Nephron (organoid): ENCODE results near the gene CLN3.

Source experiments
- H3K27ac Mint-ChIP-seq, 3 experiments: 2 replicates each; pipeline ENCODE4 v1.8.0; 2020; ENCODE audit warnings: mixed read lengths in 3 of 3, mild to moderate bottlenecking in 2 of 3, moderate library complexity in 1 of 3
- H3K27me3 Mint-ChIP-seq: 2 replicates; pipeline ENCODE4 v1.8.0; 2021; ENCODE audit warnings: low read depth, mild to moderate bottlenecking, moderate library complexity, mixed read lengths
- H3K36me3 Mint-ChIP-seq: 2 replicates; pipeline ENCODE4 v1.8.0; 2020; ENCODE audit warnings: low read depth, mixed read lengths
- H3K4me1 Mint-ChIP-seq: 2 replicates; pipeline ENCODE4 v1.8.0; 2020; ENCODE audit warnings: mixed read lengths
- H3K4me3 Mint-ChIP-seq, 3 experiments: 2 replicates each; pipeline ENCODE4 v1.8.0; 2020; ENCODE audit warnings: mild to moderate bottlenecking in 3 of 3, mixed read lengths in 3 of 3, moderate library complexity in 2 of 3
- H3K9me3 Mint-ChIP-seq: 2 replicates; pipeline ENCODE4 v1.8.0; 2020; ENCODE audit warnings: mixed read lengths
- TF ChIP-seq, protein P1 (sequence below), 3 experiments: fragments of 200-600 bp; sonication (generic); IDR thresholded peaks; one replicate each; pipeline ENCODE4 v1.5.0; 2021; ENCODE audit warnings: antibody characterized with exemption in 3 of 3; ENCODE audit not compliant: unreplicated experiment in 3 of 3

Gene CLN3

GRCh38 chr16:28520672-28521071 lies 28.8 kb upstream of the CLN3 start:
- peaks cover 3% of the 10 kb centered on the region for H3K27me3 Mint-ChIP-seq
- H3K36me3 Mint-ChIP-seq = no peaks in the 10 kb centered on the region
- peaks cover 3% of the 10 kb centered on the region for H3K9me3 Mint-ChIP-seq
- no peaks in the 10 kb centered on the region for H3K4me1 Mint-ChIP-seq
- H3K4me3 Mint-ChIP-seq = no peak overlapping the region
- TF ChIP-seq, protein P1, sequence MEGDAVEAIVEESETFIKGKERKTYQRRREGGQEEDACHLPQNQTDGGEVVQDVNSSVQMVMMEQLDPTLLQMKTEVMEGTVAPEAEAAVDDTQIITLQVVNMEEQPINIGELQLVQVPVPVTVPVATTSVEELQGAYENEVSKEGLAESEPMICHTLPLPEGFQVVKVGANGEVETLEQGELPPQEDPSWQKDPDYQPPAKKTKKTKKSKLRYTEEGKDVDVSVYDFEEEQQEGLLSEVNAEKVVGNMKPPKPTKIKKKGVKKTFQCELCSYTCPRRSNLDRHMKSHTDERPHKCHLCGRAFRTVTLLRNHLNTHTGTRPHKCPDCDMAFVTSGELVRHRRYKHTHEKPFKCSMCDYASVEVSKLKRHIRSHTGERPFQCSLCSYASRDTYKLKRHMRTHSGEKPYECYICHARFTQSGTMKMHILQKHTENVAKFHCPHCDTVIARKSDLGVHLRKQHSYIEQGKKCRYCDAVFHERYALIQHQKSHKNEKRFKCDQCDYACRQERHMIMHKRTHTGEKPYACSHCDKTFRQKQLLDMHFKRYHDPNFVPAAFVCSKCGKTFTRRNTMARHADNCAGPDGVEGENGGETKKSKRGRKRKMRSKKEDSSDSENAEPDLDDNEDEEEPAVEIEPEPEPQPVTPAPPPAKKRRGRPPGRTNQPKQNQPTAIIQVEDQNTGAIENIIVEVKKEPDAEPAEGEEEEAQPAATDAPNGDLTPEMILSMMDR (IDR thresholded peaks at IDR 0.05; ENCODE audit: unreplicated experiment in 3 of 3) = no peak
- no peak overlapping the region for H3K27ac Mint-ChIP-seq

DNA sequence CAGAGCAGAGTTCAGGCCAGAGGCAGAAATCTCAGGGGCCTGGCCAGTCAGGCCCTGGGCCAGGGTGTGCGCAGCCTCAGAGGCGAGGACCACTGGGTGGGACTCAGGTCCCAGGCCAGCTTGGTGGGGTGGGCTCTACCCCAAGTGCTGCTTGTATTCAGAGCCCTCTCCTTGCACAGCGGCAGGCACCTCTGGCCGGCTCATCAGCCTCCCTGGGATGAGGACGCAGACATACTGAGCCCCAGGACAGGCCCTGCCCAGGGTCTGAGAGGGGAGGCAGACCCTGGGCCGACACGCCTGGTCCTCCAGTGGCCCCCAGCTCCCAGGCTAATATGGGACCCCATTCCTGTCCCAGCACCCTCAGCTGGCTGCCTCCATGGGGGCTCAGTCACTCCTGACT lies 22.4 kb upstream of the CLN3 start:
- TF ChIP-seq, protein P1 (IDR thresholded peaks at IDR 0.05; ENCODE audit: unreplicated experiment in 3 of 3) = no peak
- no peaks in the 10 kb centered on the region for H3K27me3 Mint-ChIP-seq
- no peaks in the 10 kb centered on the region for H3K9me3 Mint-ChIP-seq
- no peaks in the 10 kb centered on the region for H3K4me1 Mint-ChIP-seq
- no peak overlapping the region for H3K4me3 Mint-ChIP-seq
- H3K27ac Mint-ChIP-seq = no peak overlapping the region
- H3K36me3 Mint-ChIP-seq = no peaks in the 10 kb centered on the region

GRCh38 chr16:28513484-28514181 lies 21.8 kb upstream of the CLN3 start:
- TF ChIP-seq, protein P1 (IDR thresholded peaks at IDR 0.05; ENCODE audit: unreplicated experiment in 3 of 3) = no peak
- Mint-ChIP-seq H3K4me3 (no peak overlapping the region), H3K36me3 (no peaks in the 10 kb centered on the region), H3K9me3 (no peaks in the 10 kb centered on the region), H3K27me3 (no peaks in the 10 kb centered on the region), H3K27ac (no peak overlapping the region), H3K4me1 (no peaks in the 10 kb centered on the region)

- TF ChIP-seq, protein P1 (IDR thresholded peaks at IDR 0.05; ENCODE audit: unreplicated experiment in 3 of 3) = no peak
- H3K4me3 Mint-ChIP-seq = no peak overlapping the region
- H3K4me1 Mint-ChIP-seq = no peaks in the 10 kb centered on the region
- H3K27me3 Mint-ChIP-seq = no peaks in the 10 kb centered on the region
- no peaks in the 10 kb centered on the region for H3K36me3 Mint-ChIP-seq
- no peaks in the 10 kb centered on the region for H3K9me3 Mint-ChIP-seq
- no peak overlapping the region for H3K27ac Mint-ChIP-seq
Measured at GRCh38 chr16:28511801-28512789, 20.2 kb upstream of the CLN3 start.

GRCh38 chr16:28511031-28511430 lies 19.2 kb upstream of the CLN3 start:
- Mint-ChIP-seq H3K36me3 (no peaks in the 10 kb centered on the region), H3K27me3 (peaks cover 3% of the 10 kb centered on the region), H3K9me3 (no peaks in the 10 kb centered on the region), H3K4me3 (no peak overlapping the region), H3K27ac (no peak overlapping the region), H3K4me1 (no peaks in the 10 kb centered on the region)
- TF ChIP-seq, protein P1 (IDR thresholded peaks at IDR 0.05; ENCODE audit: unreplicated experiment in 3 of 3) = no peak
